ENCODE results near the gene MVD. TPM values are rescaled to one million over a fixed set of nuclear protein-coding genes. Genes with fewer than 3 reads are reported as not detected.

Gene MVD
- total and polyA plus RNA-seq, 2 of the 13 experiments (the other 11 are each of a cell fraction or from before 2014, with no cell fraction given), result 28.1 to 187 TPM

- TF ChIP-seq MIER3 (CRISPR knock-in tag; IDR thresholded peaks at IDR 0.05; ENCODE audit: borderline replicate concordance) (peak; percentile 70; the same call in 1 of the 2 replicates), IRX3 (CRISPR knock-in tag; IDR thresholded peaks at IDR 0.05; ENCODE audit: borderline replicate concordance, low read depth) (no peak), TRIM24 (CRISPR knock-in tag; IDR thresholded peaks at IDR 0.05) (no peak), HMG20B (CRISPR knock-in tag; conservative IDR thresholded peaks at IDR 0.05) (no peak), ZNF335 (CRISPR knock-in tag; IDR thresholded peaks at IDR 0.05) (peak; percentile 55; the same call in 1 of the 2 replicates), ZNF558 (CRISPR knock-in tag; IDR thresholded peaks at IDR 0.05; ENCODE audit: borderline replicate concordance) (no peak; the same call in 1 of the 2 replicates), ATF1 (CRISPR knock-in tag; IDR thresholded peaks at IDR 0.05) (peak; percentile 67; the same call in 1 of the 2 replicates), CSRNP1 (CRISPR knock-in tag; IDR thresholded peaks at IDR 0.05) (no peak; the same call in none of the 2 replicates), POLR2G (IDR thresholded peaks at IDR 0.05; ENCODE audit: low read depth, low read length) (peak; percentile 55; the same call in 1 of the 2 replicates), GZF1 (CRISPR knock-in tag; IDR thresholded peaks at IDR 0.05) (peak; percentile 70; the same call in 1 of the 2 replicates), CHD2 (IDR thresholded peaks at IDR 0.05; ENCODE audit: low read depth, low read length) (no peak), IKZF5 (CRISPR knock-in tag; IDR thresholded peaks at IDR 0.05) (peak; percentile 76), ZBTB2 (CRISPR knock-in tag; IDR thresholded peaks at IDR 0.05; ENCODE audit: low read depth) (peak; percentile 47; the same call in 1 of the 2 replicates), YY1 (IDR thresholded peaks at IDR 0.05; ENCODE audit: insufficient read depth, insufficient replicate concordance, low read depth, low read length) (no peak), NR3C1 (CRISPR knock-in tag; IDR thresholded peaks at IDR 0.05) (no peak), NFIB (CRISPR knock-in tag; IDR thresholded peaks at IDR 0.05; ENCODE audit: borderline replicate concordance) (no peak), ZNF703 (CRISPR knock-in tag; IDR thresholded peaks at IDR 0.05; ENCODE audit: borderline replicate concordance) (no peak), BRCA1 (CRISPR knock-in tag; IDR thresholded peaks at IDR 0.05) (no peak), SRF (IDR thresholded peaks at IDR 0.05; ENCODE audit: low read depth, low read length) (no peak), BCLAF1 (IDR thresholded peaks at IDR 0.05) (no peak), ZNF331 (CRISPR knock-in tag; IDR thresholded peaks at IDR 0.05) (peak; percentile 59; the same call in 1 of the 2 replicates), ZSCAN21 (CRISPR knock-in tag; IDR thresholded peaks at IDR 0.05; ENCODE audit: borderline replicate concordance) (peak; percentile 86; the same call in 1 of the 2 replicates)
Measured at GRCh38 chr16:88700636-88701482, 38.0 kb upstream of the MVD start (continued).

All from HepG2 (cell line).